HCT116 (cell line): ENCODE results near the gene MTHFD1L. TPM values are rescaled to one million over a fixed set of nuclear protein-coding genes. Genes with fewer than 3 reads are reported as not detected.

ENCODE experiments used
- ATAC-seq: fragments of 200-7000 bp; cut with Tn5 transposase; 2 replicates; pipeline ENCODE4 v1.9.1; 2020; ENCODE audit warnings: mild to moderate bottlenecking, moderate library complexity
- BruUV-seq: library from RNA; stranded (reverse); fragments of 400-500 nt; replicated peaks from 2 replicates; lab custom pipeline; 2021; lab: Mats Ljungman, UMichigan
- CTCF ChIA-PET: fragments of 300-600 bp; sonication (Branson Sonifier 250); formaldehyde crosslinking; loops from one replicate; lab custom pipeline; 2021; ENCODE audit warnings: antibody characterized with exemption; lab: Charles Lee
- POLR2A ChIA-PET: fragments of 300-600, 350-600 bp; sonication (Branson Sonifier 250); formaldehyde crosslinking; loops from one replicate; lab custom pipeline; 2021; ENCODE audit warnings: antibody characterized with exemption; lab: Charles Lee
- RAD21 ChIA-PET, 2 experiments: fragments of 300-600 bp; sonication (Branson Sonifier 250); formaldehyde crosslinking; loops; one replicate each; lab custom pipeline; 2023; ENCODE audit warnings: low total read pairs in 2 of 2; ENCODE audit not compliant: uncharacterized antibody in 2 of 2, unreplicated experiment in 2 of 2, low non-redundant PET in 1 of 2; lab: Charles Lee
- DNase-seq: peaks from one replicate; pipeline ENCODE4 v3.0.0-alpha.2; 2010; ENCODE audit warnings: low read depth, low spot score
- H2AFZ ChIP-seq: fragments of 200-600 bp; shearing (Covaris generic), sonication (generic); 2 replicates; pipeline ENCODE4 v1.6.1; 2017; ENCODE audit warnings: low read depth, mixed run types, mixed read lengths, antibody characterized with exemption, low read length; ENCODE audit not compliant: poor library complexity, severe bottlenecking
- H3K27ac ChIP-seq: 2 replicates; pipeline ENCODE4 v1.5.1; 2012; ENCODE audit warnings: low read depth, low read length
- H3K27me3 ChIP-seq: fragments of 200-600 bp; sonication (generic); 2 replicates; pipeline ENCODE4 v1.6.1; 2016; ENCODE audit warnings: mixed run types, low read length, mixed read lengths; ENCODE audit not compliant: insufficient read depth
- H3K36me3 ChIP-seq, 2 experiments: fragments of 200-500 bp in 1 of 2; fragments of 200-600 bp in 1 of 2; sonication (Bioruptor generic) in 1 of 2; sonication (generic) in 1 of 2; 2 replicates each; pipeline versions ENCODE4 v1.5.1 to v1.6.1; 2014 to 2016; ENCODE audit warnings: low read length in 2 of 2, inconsistent platforms in 1 of 2, mixed read lengths in 1 of 2, mixed run types in 1 of 2; ENCODE audit not compliant: insufficient read depth in 2 of 2, control insufficient read depth in 1 of 2
- H3K4me1 ChIP-seq, 2 experiments: fragments of 200-600 bp in 1 of 2; sonication (generic) in 1 of 2; 2 replicates each; pipeline versions ENCODE4 v1.5.1 to v1.6.1; 2012 to 2017; ENCODE audit warnings: low read length in 2 of 2, inconsistent platforms in 1 of 2, mild to moderate bottlenecking in 1 of 2, mixed read lengths in 1 of 2, mixed run types in 1 of 2, moderate library complexity in 1 of 2; ENCODE audit not compliant: insufficient read depth in 2 of 2, control insufficient read depth in 1 of 2
- H3K4me2 ChIP-seq: fragments of 200-600 bp; sonication (generic); 2 replicates; pipeline ENCODE4 v1.6.1; 2017; ENCODE audit warnings: mixed run types, low read length, mixed read lengths
- H3K4me3 ChIP-seq, 2 experiments: fragments of 200-600 bp in 1 of 2; sonication (generic) in 1 of 2; replicated peaks in 1 of 2; 2 replicates each; pipeline ENCODE4 v1.5.1; 2011 to 2016; ENCODE audit warnings: low read length in 2 of 2, control low read depth in 1 of 2, low read depth in 1 of 2, mild to moderate bottlenecking in 1 of 2, mixed read lengths in 1 of 2, mixed run types in 1 of 2
- H3K79me2 ChIP-seq: fragments of 200-600 bp; sonication (generic); 2 replicates; pipeline ENCODE4 v1.6.1; 2017; ENCODE audit warnings: mild to moderate bottlenecking, mixed run types, low read length, moderate library complexity, mixed read lengths; ENCODE audit not compliant: insufficient read depth
- H3K9ac ChIP-seq: fragments of 200-600 bp; sonication (generic); 2 replicates; pipeline ENCODE4 v1.6.1; 2016; ENCODE audit warnings: low read length, mixed read lengths
- H3K9me2 ChIP-seq: fragments of 200-600 bp; sonication (generic), shearing (Covaris generic); 2 replicates; pipeline ENCODE4 v1.6.1; 2017; ENCODE audit warnings: mixed run types, mild to moderate bottlenecking, moderate library complexity; ENCODE audit not compliant: insufficient read depth
- H3K9me3 ChIP-seq, 2 experiments: fragments of 200-500 bp in 1 of 2; fragments of 200-600 bp in 1 of 2; sonication (Bioruptor generic) in 1 of 2; sonication (generic) in 1 of 2; 2 replicates each; pipeline ENCODE4 v1.6.1; 2014 to 2017; ENCODE audit warnings: low read length in 2 of 2, mixed read lengths in 2 of 2, inconsistent platforms in 1 of 2, low read depth in 1 of 2, mild to moderate bottlenecking in 1 of 2, mixed run types in 1 of 2, moderate library complexity in 1 of 2; ENCODE audit not compliant: control insufficient read depth in 1 of 2, insufficient read depth in 1 of 2
- H4K20me1 ChIP-seq: fragments of 200-600 bp; sonication (generic), shearing (Covaris generic); 2 replicates; pipeline ENCODE4 v1.6.1; 2017; ENCODE audit warnings: mixed run types, mild to moderate bottlenecking, moderate library complexity; ENCODE audit not compliant: insufficient read depth
- POLR2AphosphoS5 ChIP-seq: IDR thresholded peaks from 2 replicates; pipeline ENCODE4 v1.6.1; 2011; ENCODE audit warnings: mild to moderate bottlenecking, low read depth, low read length, moderate library complexity
- REST ChIP-seq: IDR thresholded peaks from 2 replicates; pipeline ENCODE4 v1.6.1; 2012; ENCODE audit warnings: low read depth
- SRF ChIP-seq: IDR thresholded peaks from 2 replicates; pipeline ENCODE4 v1.6.1; 2012; ENCODE audit warnings: low read depth
- ZBTB33 ChIP-seq: IDR thresholded peaks from 2 replicates; pipeline ENCODE4 v1.6.1; 2011; ENCODE audit warnings: mild to moderate bottlenecking, low read length, moderate library complexity; ENCODE audit not compliant: insufficient replicate concordance; ENCODE audit errors: extremely low read depth
- intact Hi-C: fragments of 100-400 bp; cut with micrococcal nuclease; formaldehyde crosslinking; loops from 2 replicates; pipeline ENCODE4 v1.10.0; 2022
- total RNA-seq: library from RNA; stranded (reverse); gene quantifications from one replicate; pipeline ENCODE4 v1.2.1, GENCODE V29; 2021; ENCODE audit not compliant: unreplicated experiment

MTHFD1L gene
- total RNA-seq, 1 experiment from 2014 or later = 127 TPM

- Histone ChIP-seq H3K79me2 (peaks cover 34% of the 10 kb centered on the region), H3K4me1 (peaks cover 9 to 33% of the 10 kb centered on the region in 2 experiments; a peak in 3 of 4 replicates)
- RAD21 ChIA-PET = no interaction called here
- ATAC-seq = no peak
- TF ChIP-seq REST (no peak), POLR2AphosphoS5 (no peak), SRF (no peak), ZBTB33 (no peak)
- TF ChIP-seq, all 23 proteins: peak for 0
- H3K4me2 ChIP-seq = no peak overlapping the region
- no peak for DNase-seq
- intact Hi-C loops = loop anchor here (10.0 kb wide), 1 partner anchor 174 kb away; no protein-coding TSS in a partner anchor
- peaks cover 25 to 56% of the 10 kb centered on the region in 2 experiments for H3K36me3 ChIP-seq
- no peaks in the 10 kb centered on the region for H3K27me3 ChIP-seq
- H3K9ac ChIP-seq = no peak overlapping the region
- H3K9me3 ChIP-seq = no peaks in the 10 kb centered on the region
- no peaks in the 10 kb centered on the region for H4K20me1 ChIP-seq
- POLR2A ChIA-PET = interaction anchor here (2.2 kb wide), 1 partner anchor 434 kb away, joined by 9 read pairs; no protein-coding TSS in a partner anchor
- BruUV-seq = no TSS peak
- CTCF ChIA-PET = interaction anchor here (1.4 to 2.0 kb wide), 3 partner anchors 12 to 150 kb away, joined by 3 to 13 read pairs (median 7); no protein-coding TSS in a partner anchor
- no peak overlapping the region for H2AFZ ChIP-seq
- H3K9me2 ChIP-seq = no peaks in the 10 kb centered on the region
- H3K4me3 ChIP-seq = no peak overlapping the region
- no peak overlapping the region for H3K27ac ChIP-seq
Measured at GRCh38 chr6:150890346-150890745, 24.8 kb downstream of the MTHFD1L start.
